ENCODE measurements around the gene CRACDL.

GRCh38 chr2:98823196-98824170, 112.5 kb downstream of the CRACDL start:
- TF ChIP-seq CTCF (IDR thresholded peaks at IDR 0.05; ENCODE audit: insufficient read depth, low read length, poor library complexity, severe bottlenecking): no peak
- no peak for TF ChIP-seq EZH2phosphoT487 (conservative IDR thresholded peaks at IDR 0.05; ENCODE audit: low read length)
